Astrocyte (in vitro differentiated cells and primary cell): ENCODE measurements around the gene FAM131C.

Experiments
- CTCF ChIP-seq: IDR thresholded peaks from 2 replicates; pipeline ENCODE4 v1.5.1; 2011; ENCODE audit warnings: low read depth, mild to moderate bottlenecking, inconsistent platforms, low read length, moderate library complexity; ENCODE audit not compliant: insufficient read depth
- EZH2 ChIP-seq: IDR thresholded peaks from 2 replicates; pipeline ENCODE4 v1.6.1; 2012; ENCODE audit warnings: mild to moderate bottlenecking, low read length, inconsistent platforms; ENCODE audit not compliant: insufficient read depth

GRCh38 chr1:16013220-16013907, 60.1 kb downstream of the FAM131C start:
- TF ChIP-seq CTCF, result no peak
- TF ChIP-seq EZH2, result no peak
